Gastrocnemius medialis (tissue), 4 donors: ENCODE measurements around the gene DYRK1A. TPM values are rescaled to one million over a fixed set of nuclear protein-coding genes. Genes with fewer than 3 reads are reported as not detected.
A peak's percentile ranks its signal among the peaks of the same experiment; 100 is the strongest.

Experiments used
- ATAC-seq, 2 donors: fragments of 150-250 bp; one replicate each; pipeline ENCODE4 v1.9.1; 2016
- DNase-seq, 2 donors: peaks; one replicate each; pipeline ENCODE4 v3.0.0-alpha.2; 2019
- H3K27ac ChIP-seq, 4 donors: fragments of 200-600 bp; sonication (generic); 1 replicate in 1 of 4; 2 replicates in 3 of 4; pipeline ENCODE4 v1.5.1; 2016 to 2018; ENCODE audit warnings: mild to moderate bottlenecking in 2 of 4, moderate library complexity in 1 of 4
- H3K27me3 ChIP-seq, 3 donors: fragments of 200-600 bp; sonication (generic) in 2 of 3; 1 replicate in 1 of 3; 2 replicates in 2 of 3; pipeline versions ENCODE4 v1.5.1 to v1.6.0; 2016 to 2019; ENCODE audit warnings: mild to moderate bottlenecking in 1 of 3, moderate library complexity in 1 of 3
- H3K36me3 ChIP-seq, 2 donors: fragments of 200-600 bp; sonication (generic) in 1 of 2; one replicate each; pipeline ENCODE4 v1.5.1; 2017 to 2018
- H3K4me1 ChIP-seq, 2 donors: fragments of 200-600 bp; sonication (generic) in 1 of 2; one replicate each; pipeline ENCODE4 v1.5.1; 2016 to 2017; ENCODE audit warnings: mild to moderate bottlenecking in 2 of 2
- H3K4me3 ChIP-seq, 4 donors: fragments of 200-600 bp; sonication (generic) in 3 of 4; 1 replicate in 1 of 4; 2 replicates in 3 of 4; pipeline ENCODE4 v1.5.1; 2016 to 2019; ENCODE audit warnings: mild to moderate bottlenecking in 2 of 4
- H3K9me3 ChIP-seq, 3 donors: fragments of 200-600 bp; sonication (generic) in 2 of 3; 1 replicate in 1 of 3; 2 replicates in 2 of 3; pipeline ENCODE4 v1.5.1; 2016 to 2019
- POLR2A ChIP-seq, 2 donors: fragments of 450-650 bp; IDR thresholded peaks; one replicate each; pipeline ENCODE4 v1.6.1; 2017; ENCODE audit warnings: antibody characterized with exemption in 2 of 2, mild to moderate bottlenecking in 2 of 2, moderate library complexity in 2 of 2
- in situ Hi-C, 4 donors: fragments of 200-750 bp; cut with MboI; loops; one replicate each; pipeline versions ENCODE4 v1.15.0 to v1.8.0; 2017; ENCODE audit warnings: low sequenced_read_pairs in 4 of 4
- intact Hi-C: fragments of 100-400 bp; cut with DNase I; formaldehyde crosslinking; loops from one replicate; pipeline ENCODE4 v1.15.1; 2023; ENCODE audit warnings: low total_unique reads
- total RNA-seq, 4 donors: library from RNA; depleted of rRNA; stranded (reverse); fragments of >200 nt; gene quantifications; one replicate each; pipeline versions ENCODE4 v1.1.0 to v1.2.3, GENCODE V29; 2016
- TF ChIP-seq, protein P1 (sequence below), 5 experiments: fragments of 450-650 bp in 3 of 5; fragments of 200-600 bp in 2 of 5; sonication (generic) in 2 of 5; IDR thresholded peaks in 4 of 5; conservative IDR thresholded peaks in 1 of 5; 1 replicate in 4 of 5; 2 replicates in 1 of 5; pipeline ENCODE4 v1.5.1; 2016 to 2019; ENCODE audit warnings: antibody characterized with exemption in 5 of 5, mild to moderate bottlenecking in 3 of 5, moderate library complexity in 3 of 5

DYRK1A gene
- total RNA-seq, 4 donors from 2014 or later, result 81.0 to 115 (median 95.3) TPM

DNA sequence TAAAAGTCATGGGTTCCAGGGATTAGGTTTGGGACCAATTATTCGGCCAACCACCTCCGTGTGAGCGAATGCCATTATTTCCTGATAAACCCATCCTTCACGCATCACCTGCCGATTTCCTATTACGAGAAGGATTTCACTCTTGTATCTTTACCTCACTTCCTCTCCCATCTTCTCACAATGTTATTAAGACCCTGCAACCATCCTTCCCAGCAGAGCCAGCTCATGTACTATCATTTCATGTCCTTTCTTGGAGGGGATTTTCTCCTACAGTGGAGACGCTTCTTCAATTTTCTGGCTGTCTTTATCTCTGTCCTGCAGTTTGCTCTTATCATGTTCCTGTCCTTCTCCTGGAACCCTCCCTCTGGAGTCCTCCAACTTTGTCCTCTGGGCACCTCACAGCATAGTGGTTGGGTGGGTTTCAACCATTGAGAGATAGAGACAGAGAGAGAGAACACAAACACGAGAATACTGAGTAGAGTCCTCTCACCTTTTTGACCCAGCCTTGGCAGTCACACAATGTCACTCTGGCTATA is 192.2 kb downstream of the DYRK1A start:
- no peak for TF ChIP-seq POLR2A (IDR thresholded peaks at IDR 0.05)
- TF ChIP-seq, protein P1, sequence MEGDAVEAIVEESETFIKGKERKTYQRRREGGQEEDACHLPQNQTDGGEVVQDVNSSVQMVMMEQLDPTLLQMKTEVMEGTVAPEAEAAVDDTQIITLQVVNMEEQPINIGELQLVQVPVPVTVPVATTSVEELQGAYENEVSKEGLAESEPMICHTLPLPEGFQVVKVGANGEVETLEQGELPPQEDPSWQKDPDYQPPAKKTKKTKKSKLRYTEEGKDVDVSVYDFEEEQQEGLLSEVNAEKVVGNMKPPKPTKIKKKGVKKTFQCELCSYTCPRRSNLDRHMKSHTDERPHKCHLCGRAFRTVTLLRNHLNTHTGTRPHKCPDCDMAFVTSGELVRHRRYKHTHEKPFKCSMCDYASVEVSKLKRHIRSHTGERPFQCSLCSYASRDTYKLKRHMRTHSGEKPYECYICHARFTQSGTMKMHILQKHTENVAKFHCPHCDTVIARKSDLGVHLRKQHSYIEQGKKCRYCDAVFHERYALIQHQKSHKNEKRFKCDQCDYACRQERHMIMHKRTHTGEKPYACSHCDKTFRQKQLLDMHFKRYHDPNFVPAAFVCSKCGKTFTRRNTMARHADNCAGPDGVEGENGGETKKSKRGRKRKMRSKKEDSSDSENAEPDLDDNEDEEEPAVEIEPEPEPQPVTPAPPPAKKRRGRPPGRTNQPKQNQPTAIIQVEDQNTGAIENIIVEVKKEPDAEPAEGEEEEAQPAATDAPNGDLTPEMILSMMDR (IDR thresholded peaks at IDR 0.05 in 4 of 5, conservative IDR thresholded peaks at IDR 0.05 in 1 of 5), result no peak
- H3K9me3 ChIP-seq, result no peaks in the 10 kb centered on the region
- no peak overlapping the region for H3K27ac ChIP-seq
- H3K27me3 ChIP-seq, result no peaks in the 10 kb centered on the region
- H3K36me3 ChIP-seq, result no peaks in the 10 kb centered on the region
- DNase-seq (no peak), ATAC-seq (no peak)
- intact Hi-C loops (no loop called here), in situ Hi-C loops (loop anchor here in 1 of 4 donors (25.0 kb wide), 1 partner anchor 296 kb away; the partner anchor contains the start of gene VPS26C)
- no peak overlapping the region for H3K4me3 ChIP-seq
- peaks cover 32 to 39% of the 10 kb centered on the region in 2 donors for H3K4me1 ChIP-seq

DNA sequence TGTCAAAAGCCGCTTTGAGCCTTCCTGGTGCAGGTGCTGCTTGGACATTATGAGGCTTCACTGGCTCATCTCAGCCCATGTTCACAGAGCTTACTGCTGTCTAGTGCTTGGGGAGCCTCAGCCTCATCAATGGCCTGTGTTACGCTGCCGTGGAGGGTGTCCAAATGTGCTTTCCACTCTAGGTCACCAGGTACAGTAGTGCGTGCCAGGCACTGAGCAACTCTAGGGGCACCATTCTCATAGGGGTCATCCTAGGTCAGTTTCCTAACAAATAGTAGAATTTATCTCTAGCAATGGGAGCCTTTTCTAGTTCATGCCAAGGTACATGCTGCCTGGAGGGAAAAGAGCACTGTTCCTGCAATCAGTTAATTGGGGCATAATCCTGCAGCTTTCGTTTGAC is 193.8 kb downstream of the DYRK1A start:
- DNase-seq, result no peak
- Histone ChIP-seq H3K4me3 (no peak overlapping the region), H3K36me3 (no peaks in the 10 kb centered on the region), H3K27me3 (no peaks in the 10 kb centered on the region), H3K27ac (peak overlapping the region in 2 of 4 donors; percentile 7 to 97), H3K4me1 (peaks cover 34 to 38% of the 10 kb centered on the region in 2 donors), H3K9me3 (no peaks in the 10 kb centered on the region)
- intact Hi-C loops (loop anchor here (5.0 kb wide), 2 partner anchors 103 to 1342 kb away; no protein-coding TSS in a partner anchor), in situ Hi-C loops (loop anchor here in 1 of 4 donors (25.0 kb wide), 1 partner anchor 298 kb away; the partner anchor contains the start of gene VPS26C)
- ATAC-seq, result no peak
- no peak for TF ChIP-seq POLR2A (IDR thresholded peaks at IDR 0.05)
- TF ChIP-seq, protein P1 (IDR thresholded peaks at IDR 0.05 in 4 of 5, conservative IDR thresholded peaks at IDR 0.05 in 1 of 5), result no peak

DNA sequence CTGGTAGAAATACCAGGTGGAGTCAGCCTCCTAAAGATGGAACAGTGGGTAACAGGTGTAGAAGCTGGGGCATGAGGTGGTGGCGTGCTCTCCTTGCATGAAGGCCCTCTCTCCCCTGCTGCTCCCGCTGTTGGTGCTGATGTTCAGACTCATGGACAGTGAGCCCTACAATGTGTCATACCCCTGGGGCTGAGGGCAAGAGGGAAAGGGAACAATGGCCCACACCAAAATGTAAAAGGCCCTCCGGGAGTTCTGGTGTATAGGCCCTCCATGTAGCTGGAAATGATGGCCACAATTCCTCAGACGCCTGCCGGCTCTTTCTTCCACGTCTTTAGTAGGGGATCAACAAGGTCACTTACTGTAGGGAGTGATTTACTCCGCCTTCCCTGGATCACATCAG is 194.9 kb downstream of the DYRK1A start:
- Histone ChIP-seq H3K4me3 (no peak overlapping the region), H3K27ac (peak overlapping the region in 1 of 4 donors; percentile 97), H3K27me3 (no peaks in the 10 kb centered on the region), H3K36me3 (no peaks in the 10 kb centered on the region), H3K9me3 (no peaks in the 10 kb centered on the region), H3K4me1 (peaks cover 33 to 39% of the 10 kb centered on the region in 2 donors)
- in situ Hi-C loops (loop anchor here in 1 of 4 donors (25.0 kb wide), 1 partner anchor 299 kb away; the partner anchor contains the start of gene VPS26C), intact Hi-C loops (loop anchor here (5.0 kb wide), 2 partner anchors 104 to 1341 kb away; no protein-coding TSS in a partner anchor)
- TF ChIP-seq, protein P1 (IDR thresholded peaks at IDR 0.05 in 4 of 5, conservative IDR thresholded peaks at IDR 0.05 in 1 of 5), result no peak
- no peak for TF ChIP-seq POLR2A (IDR thresholded peaks at IDR 0.05)
- no peak for DNase-seq
- no peak for ATAC-seq

DNA sequence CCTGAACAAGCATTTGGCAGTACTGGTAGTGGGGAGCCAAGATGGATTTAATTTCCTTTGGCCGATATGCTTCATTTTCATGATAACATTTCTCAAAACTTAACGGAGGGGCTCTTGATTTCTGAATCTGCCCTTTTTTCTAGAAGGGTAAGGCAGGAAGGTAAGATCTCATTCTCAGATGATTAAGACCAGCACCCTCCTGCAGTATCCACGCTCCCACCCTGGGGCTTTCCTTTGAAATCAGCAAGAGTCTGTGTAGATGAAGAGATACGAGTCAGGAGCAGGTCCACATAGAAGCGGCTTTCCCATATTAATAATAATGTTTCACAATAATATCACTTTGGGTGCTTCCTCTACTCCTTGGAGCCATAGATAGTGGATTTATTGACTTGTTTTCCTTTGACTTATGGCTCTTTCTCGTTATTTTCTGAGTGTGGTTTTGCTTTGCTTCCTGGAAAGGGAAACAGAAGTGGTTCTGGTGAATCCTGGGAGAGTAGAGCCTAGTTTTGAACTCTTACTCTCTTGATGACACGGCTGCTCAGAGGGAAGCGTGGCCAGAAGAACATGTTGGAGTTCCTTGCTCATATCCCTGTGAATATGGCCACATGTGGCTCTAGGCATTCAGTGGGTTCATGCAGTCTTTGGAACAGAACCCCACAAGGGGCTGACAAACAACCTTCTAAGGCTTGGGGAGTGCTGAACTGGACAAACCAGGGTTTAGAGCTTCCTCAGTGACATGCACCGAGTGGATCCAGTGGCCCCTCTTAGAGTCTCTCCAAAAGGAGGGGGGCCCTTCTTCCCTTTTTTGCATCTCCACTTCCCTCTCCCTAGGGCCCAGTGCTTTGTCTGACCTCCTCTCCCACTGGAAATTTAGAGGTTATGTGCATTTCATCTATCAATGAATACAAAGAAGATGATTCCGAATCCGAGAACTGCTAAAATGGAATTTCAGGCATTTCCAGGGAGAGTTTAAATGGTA is 195.7 kb downstream of the DYRK1A start:
- H3K4me3 ChIP-seq, result peak overlapping the region in 1 of 4 donors; percentile 80
- ATAC-seq, result no peak

More for the DNA sequence above, 195.7 kb downstream of the DYRK1A start:
- Histone ChIP-seq H3K9me3 (no peaks in the 10 kb centered on the region), H3K4me1 (peaks cover 34 to 39% of the 10 kb centered on the region in 2 donors), H3K27ac (peak overlapping the region; percentile 94 to 98 (median 98)), H3K36me3 (no peaks in the 10 kb centered on the region), H3K27me3 (no peaks in the 10 kb centered on the region)
- no peak for DNase-seq
- intact Hi-C loops, result loop anchor here (5.0 kb wide), 2 partner anchors 105 to 1340 kb away; no protein-coding TSS in a partner anchor
- TF ChIP-seq POLR2A (IDR thresholded peaks at IDR 0.05), result no peak
- TF ChIP-seq, protein P1 (IDR thresholded peaks at IDR 0.05 in 4 of 5, conservative IDR thresholded peaks at IDR 0.05 in 1 of 5), result no peak
- in situ Hi-C loops, result loop anchor here in 1 of 4 donors (25.0 kb wide), 1 partner anchor 300 kb away; the partner anchor contains the start of gene VPS26C
